Stomach (tissue), 9 donors: ENCODE measurements around the gene TMEM131. TPM values are rescaled to one million over a fixed set of nuclear protein-coding genes. Genes with fewer than 3 reads are reported as not detected.

Experiments used
- DNase-seq, 2 donors: peaks; one replicate each; pipeline versions ENCODE4 v3.0.0 to v3.0.0-alpha.2; 2013 to 2019
- H3K27ac ChIP-seq, 5 donors: fragments of 200-600 bp in 4 of 5; sonication (generic) in 4 of 5; one replicate each; pipeline ENCODE4 v1.5.1; 2013 to 2019; ENCODE audit warnings: mild to moderate bottlenecking in 1 of 5, moderate library complexity in 1 of 5
- H3K27me3 ChIP-seq, 3 donors: fragments of 200-600 bp; sonication (generic); one replicate each; pipeline ENCODE4 v1.5.1; 2017 to 2019; ENCODE audit warnings: mixed run types in 1 of 3
- H3K36me3 ChIP-seq, 4 donors: fragments of 200-600 bp; sonication (generic); 1 replicate in 3 of 4; 2 replicates in 1 of 4; pipeline ENCODE4 v1.5.1; 2016 to 2019
- H3K4me1 ChIP-seq, 4 donors: fragments of 200-600 bp; sonication (generic); one replicate each; pipeline ENCODE4 v1.5.1; 2016 to 2019
- H3K4me3 ChIP-seq, 4 donors: fragments of 200-600 bp; sonication (generic) in 3 of 4; one replicate each; pipeline ENCODE4 v1.5.1; 2016 to 2019; ENCODE audit warnings: mild to moderate bottlenecking in 1 of 4
- H3K9me3 ChIP-seq, 4 donors: fragments of 200-600 bp; sonication (generic); one replicate each; pipeline ENCODE4 v1.5.1; 2016 to 2019
- CTCF ChIP-seq, 7 experiments: fragments of 450-650 bp in 4 of 7; fragments of 200-600 bp in 3 of 7; sonication (generic) in 3 of 7; IDR thresholded peaks; one replicate each; pipeline ENCODE4 v1.5.1; 2016 to 2019; ENCODE audit warnings: antibody characterized with exemption in 7 of 7, control low read depth in 2 of 7, mild to moderate bottlenecking in 1 of 7
- EP300 ChIP-seq: sonication (generic); formaldehyde crosslinking; IDR thresholded peaks from one replicate; pipeline ENCODE4 v1.6.1; 2017; ENCODE audit warnings: antibody characterized with exemption
- POLR2A ChIP-seq, 4 donors: fragments of 450-650 bp; IDR thresholded peaks; one replicate each; pipeline ENCODE4 v1.6.1; 2016; ENCODE audit warnings: antibody characterized with exemption in 4 of 4, control low read depth in 2 of 4, mild to moderate bottlenecking in 1 of 4, moderate library complexity in 1 of 4
- POLR2AphosphoS5 ChIP-seq, 3 donors: sonication (generic); formaldehyde crosslinking; IDR thresholded peaks; one replicate each; pipeline ENCODE4 v1.6.1; 2016; ENCODE audit warnings: antibody characterized with exemption in 3 of 3
- WGBS, 5 donors: extraction: QIAGEN DNeasy Blood & Tissue Kit in 3 of 5; methylation state at CpG; one replicate each; pipeline versions ENCODE4 v1.1.5 to v1.1.7; 2013 to 2018; 5-methylcytosine and 5-hydroxymethylcytosine counted together
- intact Hi-C: fragments of 100-400 bp; cut with DNase I; formaldehyde crosslinking; loops from one replicate; pipeline ENCODE4 v1.15.1; 2023; ENCODE audit warnings: low total_unique reads
- polyA plus RNA-seq, 3 donors: library from polyadenylated mRNA; stranded (reverse); fragments of 200-250 nt; gene quantifications; one replicate each; pipeline ENCODE4 v1.2.3, GENCODE V29; 2013
- total RNA-seq, 5 donors: library from RNA; depleted of rRNA; stranded (reverse); fragments of >200 nt; gene quantifications; one replicate each; pipeline versions ENCODE4 v1.1.0 to v1.2.3, GENCODE V29; 2014 to 2016
- donor health status: healthy with polysubstance abuse.
- donor health status: Bipolar disorder and iron deficiency.
- donor health status: healthy.

The TMEM131 gene
- total and polyA plus RNA-seq, 8 donors: 4.4 to 119 (median 43.1) TPM

DNA sequence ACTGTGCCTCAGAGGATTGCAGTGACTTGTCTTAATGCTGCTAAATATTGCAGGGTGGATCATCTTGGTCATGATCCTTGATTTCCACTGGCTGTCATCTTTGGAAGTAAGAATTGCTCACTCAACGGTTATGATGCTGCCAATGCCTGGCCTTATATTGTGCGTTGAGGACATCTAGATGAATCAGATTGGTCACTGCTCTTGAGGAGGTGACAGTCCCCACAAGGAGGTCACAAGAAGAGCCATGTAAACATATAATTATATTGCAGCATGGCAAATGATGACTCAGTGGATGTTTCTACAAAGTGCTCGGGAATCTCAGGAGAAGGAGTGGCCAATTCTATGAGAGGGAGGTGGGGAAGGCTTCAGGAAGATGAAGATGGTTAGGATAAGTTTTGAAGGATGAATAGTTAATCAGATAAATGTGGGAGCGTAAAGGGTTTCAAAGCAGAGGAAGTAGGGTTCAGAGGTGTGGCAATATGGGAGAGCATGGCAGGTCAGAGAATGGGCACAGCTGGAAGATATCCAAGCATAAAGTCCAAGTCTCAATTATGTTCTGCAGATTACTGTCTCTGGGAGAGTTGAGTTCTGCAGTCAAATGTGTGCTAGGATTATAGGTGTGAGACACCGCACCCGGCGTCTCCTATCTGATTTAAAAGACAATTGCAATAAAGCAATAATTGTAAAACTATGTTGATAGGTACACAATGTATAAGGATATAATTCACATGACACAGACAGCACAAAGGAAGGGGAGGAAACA lies 21.3 kb upstream of the TMEM131 start:
- intact Hi-C loops: no loop called here
- 79 to 90% (median 87%) methylated on average over 7 of the region's 7 CpGs for WGBS, 5 donors
- Histone ChIP-seq H3K36me3 (no peaks in the 10 kb centered on the region), H3K4me3 (no peak overlapping the region), H3K4me1 (peaks cover 0 to 10% (median 0%) of the 10 kb centered on the region in 4 donors), H3K9me3 (peaks cover 0 to 8% (median 0%) of the 10 kb centered on the region in 4 donors), H3K27ac (no peak overlapping the region), H3K27me3 (no peaks in the 10 kb centered on the region)
- no peak for DNase-seq
- TF ChIP-seq EP300 (no peak), CTCF (IDR thresholded peaks at IDR 0.05) (no peak), POLR2AphosphoS5 (IDR thresholded peaks at IDR 0.05) (no peak), POLR2A (IDR thresholded peaks at IDR 0.05) (no peak)

DNA sequence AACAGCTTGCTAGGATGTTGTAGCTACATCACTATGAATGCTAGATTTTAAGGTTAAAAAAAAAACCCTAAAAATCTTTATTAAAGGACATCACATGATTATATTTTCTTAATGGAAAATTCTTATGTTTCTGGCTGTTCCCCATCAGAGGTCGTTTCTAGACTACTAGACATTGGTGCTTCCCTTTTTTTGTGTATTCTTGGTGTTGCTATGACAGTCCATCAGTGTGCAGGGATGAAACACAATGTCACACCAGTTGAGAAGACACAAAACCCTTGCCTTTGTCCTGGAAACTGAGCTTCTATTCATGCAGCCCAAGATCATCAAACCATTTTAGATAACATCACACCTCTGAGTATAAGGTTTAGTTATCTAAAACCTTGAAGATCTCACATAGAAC lies 19.9 kb upstream of the TMEM131 start:
- Histone ChIP-seq H3K27me3 (no peaks in the 10 kb centered on the region), H3K27ac (no peak overlapping the region), H3K36me3 (no peaks in the 10 kb centered on the region), H3K4me1 (peaks cover 0 to 1% (median 0%) of the 10 kb centered on the region in 4 donors), H3K9me3 (peaks cover 0 to 8% (median 0%) of the 10 kb centered on the region in 4 donors), H3K4me3 (no peak overlapping the region)
- intact Hi-C loops: no loop called here
- WGBS, 5 donors: 38 to 52% (median 49%) methylated on average over 1 of the region's 1 CpG
- TF ChIP-seq CTCF (IDR thresholded peaks at IDR 0.05) (no peak), POLR2A (IDR thresholded peaks at IDR 0.05) (no peak), EP300 (no peak), POLR2AphosphoS5 (IDR thresholded peaks at IDR 0.05) (no peak)
- no peak for DNase-seq

DNA sequence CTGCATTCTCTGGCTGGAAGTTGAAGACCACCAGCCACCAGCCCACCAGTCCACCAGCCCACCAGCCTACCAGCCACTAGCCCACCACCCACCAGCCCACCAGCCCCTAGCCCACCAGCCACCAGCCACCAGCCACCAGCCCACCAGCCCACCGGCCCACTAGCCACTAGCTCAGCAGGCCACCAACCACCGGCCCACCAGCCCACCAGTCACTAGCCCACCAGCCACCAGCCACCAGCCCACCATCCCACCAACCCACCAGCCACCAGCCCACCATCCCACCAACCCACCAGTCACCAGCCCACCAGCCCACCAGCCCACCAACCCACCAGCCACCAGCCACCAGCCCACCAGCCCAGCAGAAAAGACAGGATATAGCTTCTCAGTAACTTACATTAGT lies 18.6 kb upstream of the TMEM131 start:
- H3K27ac ChIP-seq: no peak overlapping the region
- WGBS, 5 donors: 95 to 100% (median 100%) methylated on average over 2 of the region's 2 CpGs
- no peaks in the 10 kb centered on the region for H3K4me1 ChIP-seq
- TF ChIP-seq POLR2A (IDR thresholded peaks at IDR 0.05): no peak
- TF ChIP-seq CTCF (IDR thresholded peaks at IDR 0.05): no peak
- no peak for TF ChIP-seq POLR2AphosphoS5 (IDR thresholded peaks at IDR 0.05)
- TF ChIP-seq EP300: no peak
- intact Hi-C loops: no loop called here
- no peak overlapping the region for H3K4me3 ChIP-seq
- no peaks in the 10 kb centered on the region for H3K36me3 ChIP-seq
- no peaks in the 10 kb centered on the region for H3K9me3 ChIP-seq
- no peaks in the 10 kb centered on the region for H3K27me3 ChIP-seq
- no peak for DNase-seq

GRCh38 chr2:98013407-98014042 lies 17.8 kb upstream of the TMEM131 start:
- Histone ChIP-seq H3K4me1 (no peaks in the 10 kb centered on the region), H3K36me3 (no peaks in the 10 kb centered on the region), H3K4me3 (no peak overlapping the region), H3K27me3 (no peaks in the 10 kb centered on the region), H3K27ac (no peak overlapping the region), H3K9me3 (no peaks in the 10 kb centered on the region)
- intact Hi-C loops: no loop called here
- DNase-seq: no peak
- TF ChIP-seq EP300 (no peak), POLR2A (IDR thresholded peaks at IDR 0.05) (no peak), CTCF (IDR thresholded peaks at IDR 0.05) (no peak), POLR2AphosphoS5 (IDR thresholded peaks at IDR 0.05) (no peak)
- 68 to 70% (median 69%) methylated on average over 15 of the region's 15 CpGs for WGBS, 5 donors
